CD8-positive, alpha-beta memory T cell (primary cell): Measurements from ENCODE around the gene TENM3. TPM values are rescaled to one million over a fixed set of nuclear protein-coding genes. Genes with fewer than 3 reads are reported as not detected.
A peak's percentile ranks its signal among the peaks of the same experiment; 100 is the strongest.

Experiments
- CTCF ChIA-PET: fragments of 350-600 bp; sonication (Branson Sonifier 250); formaldehyde crosslinking; loops from one replicate; lab custom pipeline; 2021; ENCODE audit warnings: antibody characterized with exemption; lab: Charles Lee
- POLR2A ChIA-PET: fragments of 350-600 bp; sonication (Branson Sonifier 250); formaldehyde crosslinking; loops from one replicate; lab custom pipeline; 2021; ENCODE audit warnings: antibody characterized with exemption; lab: Charles Lee
- DNase-seq, 5 donors: peaks; one replicate each; pipeline versions ENCODE4 v3.0.0 to v3.0.0-alpha.2; 2020 to 2022; ENCODE audit warnings: mixed read lengths in 1 of 5
- H3K27ac ChIP-seq: one replicate; pipeline ENCODE4 v1.7.0; 2013; ENCODE audit warnings: low read depth, mild to moderate bottlenecking, low read length, moderate library complexity
- H3K27me3 ChIP-seq: 2 replicates; pipeline ENCODE4 v1.7.0; 2013; ENCODE audit warnings: low read length, mild to moderate bottlenecking; ENCODE audit not compliant: insufficient read depth, poor library complexity, severe bottlenecking
- H3K36me3 ChIP-seq: 2 replicates; pipeline ENCODE4 v1.7.0; 2013; ENCODE audit warnings: mild to moderate bottlenecking, low read length, moderate library complexity; ENCODE audit not compliant: insufficient read depth
- H3K4me1 ChIP-seq: 2 replicates; pipeline ENCODE4 v1.7.0; 2013; ENCODE audit warnings: mild to moderate bottlenecking, low read length, moderate library complexity; ENCODE audit not compliant: insufficient read depth
- H3K4me3 ChIP-seq: 2 replicates; pipeline ENCODE4 v1.7.0; 2013; ENCODE audit warnings: mild to moderate bottlenecking, low read length
- H3K9me3 ChIP-seq: 2 replicates; pipeline ENCODE4 v1.7.0; 2013; ENCODE audit warnings: mild to moderate bottlenecking, low read length
- H3K27ac Mint-ChIP-seq, 8 donors: one replicate each; pipeline ENCODE4 v1.8.0; 2020 to 2021; ENCODE audit warnings: mixed read lengths in 8 of 8, mild to moderate bottlenecking in 6 of 8, inconsistent platforms in 3 of 8, moderate library complexity in 3 of 8
- H3K27me3 Mint-ChIP-seq, 2 donors: one replicate each; pipeline ENCODE4 v1.8.0; 2020 to 2021; ENCODE audit warnings: mixed read lengths in 2 of 2, mild to moderate bottlenecking in 1 of 2, moderate library complexity in 1 of 2
- H3K36me3 Mint-ChIP-seq, 3 donors: one replicate each; pipeline ENCODE4 v1.8.0; 2020 to 2021; ENCODE audit warnings: mixed read lengths in 3 of 3, inconsistent platforms in 1 of 3, mild to moderate bottlenecking in 1 of 3
- H3K4me1 Mint-ChIP-seq, 3 donors: one replicate each; pipeline ENCODE4 v1.8.0; 2020 to 2021; ENCODE audit warnings: mixed read lengths in 3 of 3, inconsistent platforms in 1 of 3, mild to moderate bottlenecking in 1 of 3
- H3K4me3 Mint-ChIP-seq, 7 donors: one replicate each; pipeline ENCODE4 v1.8.0; 2020 to 2021; ENCODE audit warnings: mixed read lengths in 7 of 7, mild to moderate bottlenecking in 6 of 7, moderate library complexity in 4 of 7, inconsistent platforms in 2 of 7
- H3K9me3 Mint-ChIP-seq, 5 donors: one replicate each; pipeline ENCODE4 v1.8.0; 2020 to 2022; ENCODE audit warnings: mixed read lengths in 5 of 5, mild to moderate bottlenecking in 3 of 5, moderate library complexity in 2 of 5, inconsistent platforms in 1 of 5
- polyA plus RNA-seq: library from polyadenylated mRNA; unstranded; fragments of 300-500 nt; fragmentation: Illumina TruSeq; gene quantifications from one replicate; pipeline ENCODE4 v1.2.3, GENCODE V29; 2021
- total RNA-seq, 2 experiments: library from RNA; stranded (reverse); gene quantifications; one replicate each; pipeline ENCODE4 v1.2.3, GENCODE V29; 2021

The TENM3 gene
- total and polyA plus RNA-seq, 3 experiments from 2014 or later = not detected

DNA sequence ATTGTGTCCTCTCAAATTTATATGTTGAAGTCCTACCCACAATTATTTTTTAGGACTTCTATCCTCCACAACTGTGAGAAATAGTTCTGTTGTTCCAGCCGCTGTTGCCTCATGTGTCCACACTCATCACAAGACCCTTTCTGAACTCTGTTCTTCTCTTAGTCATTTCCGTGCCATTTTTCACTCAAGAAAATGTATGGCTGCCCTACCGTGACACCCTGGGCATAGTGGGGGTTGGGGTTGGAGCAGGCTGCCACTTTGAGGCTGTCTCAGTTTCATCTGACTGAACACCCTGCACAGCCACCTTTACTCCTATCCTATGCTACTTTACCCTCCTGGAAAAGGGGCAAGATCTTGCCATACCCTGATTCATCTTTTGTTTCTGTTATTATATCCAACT lies 319.1 kb downstream of the TENM3 start:
- H3K27me3 ChIP-seq = no peaks in the 10 kb centered on the region
- peak overlapping the region in 1 of 8 donors; percentile 83 for H3K27ac Mint-ChIP-seq
- no peak overlapping the region for H3K4me3 ChIP-seq
- no peaks in the 10 kb centered on the region for H3K4me1 ChIP-seq
- ChIA-PET POLR2A (no interaction called here), CTCF (no interaction called here)
- no peaks in the 10 kb centered on the region for H3K36me3 Mint-ChIP-seq
- H3K27ac ChIP-seq = no peak overlapping the region
- DNase-seq = no peak
- H3K9me3 ChIP-seq = no peaks in the 10 kb centered on the region
- H3K4me3 Mint-ChIP-seq = no peak overlapping the region
- no peaks in the 10 kb centered on the region for H3K36me3 ChIP-seq
- H3K27me3 Mint-ChIP-seq = peaks cover 10 to 28% of the 10 kb centered on the region in 2 donors
- H3K9me3 Mint-ChIP-seq = peaks cover 0 to 2% (median 0%) of the 10 kb centered on the region in 5 donors
- H3K4me1 Mint-ChIP-seq = no peaks in the 10 kb centered on the region

DNA sequence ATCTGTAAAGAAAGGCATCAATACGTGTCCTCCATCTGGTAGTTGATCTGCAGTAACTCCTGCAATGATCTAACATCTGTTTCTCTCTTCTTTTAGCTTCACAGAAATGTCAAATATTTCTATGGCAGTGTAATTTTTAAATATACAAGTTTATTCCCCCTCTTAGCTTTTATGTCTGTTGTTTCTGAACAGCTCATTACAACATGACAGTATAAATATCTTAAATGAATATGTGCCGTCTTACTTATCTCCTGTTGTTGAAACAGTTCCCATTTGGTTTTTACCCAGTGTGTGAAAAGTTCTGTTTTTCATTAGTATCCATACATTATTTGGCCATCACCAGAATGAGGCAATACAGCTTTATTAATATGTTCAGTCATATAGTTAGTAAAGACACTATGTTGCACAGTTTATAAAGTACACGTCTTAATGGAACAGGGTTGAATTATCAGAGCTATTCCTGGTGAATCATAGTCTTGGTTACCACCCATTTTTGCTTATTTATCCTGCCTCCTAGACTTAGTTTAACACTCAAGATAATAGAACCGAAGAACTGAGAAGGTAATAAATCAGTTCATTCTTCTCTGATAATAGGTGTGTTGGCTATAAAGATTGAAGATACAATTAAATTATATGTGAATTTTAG lies 321.6 kb downstream of the TENM3 start:
- H3K4me1 ChIP-seq = no peaks in the 10 kb centered on the region
- Mint-ChIP-seq H3K4me3 (no peak overlapping the region), H3K9me3 (peaks cover 0 to 2% (median 0%) of the 10 kb centered on the region in 5 donors), H3K36me3 (no peaks in the 10 kb centered on the region), H3K4me1 (no peaks in the 10 kb centered on the region), H3K27me3 (peaks cover 10 to 26% of the 10 kb centered on the region in 2 donors), H3K27ac (no peak overlapping the region)
- ChIA-PET POLR2A (no interaction called here), CTCF (no interaction called here)
- H3K9me3 ChIP-seq = no peaks in the 10 kb centered on the region
- no peak overlapping the region for H3K27ac ChIP-seq
- H3K4me3 ChIP-seq = no peak overlapping the region
- H3K36me3 ChIP-seq = no peaks in the 10 kb centered on the region
- no peak for DNase-seq
- H3K27me3 ChIP-seq = no peaks in the 10 kb centered on the region

DNA sequence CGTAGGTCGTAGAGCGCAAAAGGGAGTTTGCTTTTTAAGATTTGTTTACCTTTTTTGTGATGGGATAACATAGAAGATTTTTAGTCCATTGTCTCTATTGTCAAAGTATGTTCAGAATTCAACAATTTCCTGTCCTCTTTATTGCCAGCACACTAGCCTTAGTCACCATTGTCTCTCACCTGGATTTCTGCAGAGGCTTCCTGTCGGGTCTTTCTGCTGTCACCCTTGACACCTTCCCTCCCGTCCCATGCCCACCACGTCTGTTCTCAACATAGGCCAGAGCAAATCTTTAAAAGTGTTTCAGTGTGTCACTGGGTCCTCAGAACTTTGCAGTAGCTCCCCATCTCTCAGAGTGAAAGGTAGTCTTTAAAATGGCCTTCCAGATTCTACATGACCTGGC lies 323.9 kb downstream of the TENM3 start:
- Histone ChIP-seq H3K27me3 (no peaks in the 10 kb centered on the region), H3K4me3 (no peak overlapping the region), H3K4me1 (no peaks in the 10 kb centered on the region), H3K9me3 (no peaks in the 10 kb centered on the region), H3K36me3 (no peaks in the 10 kb centered on the region), H3K27ac (no peak overlapping the region)
- ChIA-PET CTCF (no interaction called here), POLR2A (no interaction called here)
- Mint-ChIP-seq H3K4me3 (no peak overlapping the region), H3K9me3 (peaks cover 0 to 2% (median 0%) of the 10 kb centered on the region in 5 donors), H3K36me3 (no peaks in the 10 kb centered on the region), H3K27me3 (peaks cover 7 to 20% of the 10 kb centered on the region in 2 donors), H3K4me1 (no peaks in the 10 kb centered on the region), H3K27ac (no peak overlapping the region)
- DNase-seq = no peak

GRCh38 chr4:182569561-182569960 lies 326.4 kb downstream of the TENM3 start:
- POLR2A ChIA-PET = no interaction called here
- no peaks in the 10 kb centered on the region for H3K4me1 ChIP-seq
- H3K36me3 Mint-ChIP-seq = no peaks in the 10 kb centered on the region
- peaks cover under 1 to 12% of the 10 kb centered on the region in 2 donors for H3K27me3 Mint-ChIP-seq
- no peaks in the 10 kb centered on the region for H3K4me1 Mint-ChIP-seq
- no peaks in the 10 kb centered on the region for H3K27me3 ChIP-seq
- no peak overlapping the region for H3K27ac ChIP-seq
- DNase-seq = no peak
- no peak overlapping the region for H3K4me3 ChIP-seq
- H3K9me3 ChIP-seq = no peaks in the 10 kb centered on the region
- H3K36me3 ChIP-seq = no peaks in the 10 kb centered on the region
- CTCF ChIA-PET = no interaction called here
- no peak overlapping the region for H3K27ac Mint-ChIP-seq
- no peak overlapping the region for H3K4me3 Mint-ChIP-seq
- H3K9me3 Mint-ChIP-seq = peaks cover 0 to 2% (median 0%) of the 10 kb centered on the region in 5 donors

DNA sequence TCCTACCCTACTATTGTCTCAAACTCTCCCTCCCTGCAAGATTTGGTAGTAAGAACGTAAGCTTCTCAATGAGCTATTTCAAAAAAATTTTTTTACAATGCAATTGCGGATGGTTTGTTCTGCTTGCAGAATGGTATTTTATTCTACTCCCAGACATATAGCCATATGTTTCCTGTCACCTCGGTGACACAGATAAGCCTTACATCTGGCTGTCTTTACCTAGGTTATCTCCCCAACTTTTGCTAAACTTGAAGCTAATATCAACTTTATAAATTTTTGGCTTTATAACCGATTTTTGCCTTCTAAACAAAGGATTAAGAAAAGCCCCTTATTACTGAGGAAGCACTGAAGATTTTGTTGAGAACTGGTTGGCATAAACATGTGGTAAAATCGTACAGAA lies 331.5 kb downstream of the TENM3 start:
- no peaks in the 10 kb centered on the region for H3K4me1 ChIP-seq
- no peak overlapping the region for H3K4me3 ChIP-seq
- CTCF ChIA-PET = no interaction called here
- H3K36me3 ChIP-seq = no peaks in the 10 kb centered on the region
- Mint-ChIP-seq H3K36me3 (no peaks in the 10 kb centered on the region), H3K27me3 (peaks cover 1 to 4% of the 10 kb centered on the region in 2 donors), H3K4me1 (no peaks in the 10 kb centered on the region), H3K4me3 (no peak overlapping the region), H3K9me3 (no peaks in the 10 kb centered on the region), H3K27ac (no peak overlapping the region)
- no peak overlapping the region for H3K27ac ChIP-seq
- no peak for DNase-seq
- H3K27me3 ChIP-seq = no peaks in the 10 kb centered on the region
- POLR2A ChIA-PET = no interaction called here
- H3K9me3 ChIP-seq = no peaks in the 10 kb centered on the region

GRCh38 chr4:182575225-182575624 lies 332.0 kb downstream of the TENM3 start:
- Mint-ChIP-seq H3K36me3 (no peaks in the 10 kb centered on the region), H3K27ac (no peak overlapping the region)
- CTCF ChIA-PET = no interaction called here

GRCh38 chr4:182576601-182577289 lies 333.5 kb downstream of the TENM3 start:
- no peaks in the 10 kb centered on the region for H3K4me1 Mint-ChIP-seq
- peaks cover 0 to 1% of the 10 kb centered on the region in 2 donors for H3K27me3 Mint-ChIP-seq
- Histone ChIP-seq H3K4me3 (no peak overlapping the region), H3K27ac (no peak overlapping the region), H3K36me3 (no peaks in the 10 kb centered on the region), H3K9me3 (no peaks in the 10 kb centered on the region), H3K27me3 (no peaks in the 10 kb centered on the region), H3K4me1 (no peaks in the 10 kb centered on the region)
- no peaks in the 10 kb centered on the region for H3K9me3 Mint-ChIP-seq
- no peak overlapping the region for H3K27ac Mint-ChIP-seq
- H3K36me3 Mint-ChIP-seq = no peaks in the 10 kb centered on the region
- POLR2A ChIA-PET = no interaction called here
- no peak overlapping the region for H3K4me3 Mint-ChIP-seq
- no peak for DNase-seq
- CTCF ChIA-PET = no interaction called here

More at GRCh38 chr4:182575225-182575624, 332.0 kb downstream of the TENM3 start:
- no peaks in the 10 kb centered on the region for H3K4me1 Mint-ChIP-seq
- Histone ChIP-seq H3K36me3 (no peaks in the 10 kb centered on the region), H3K4me3 (no peak overlapping the region), H3K27ac (no peak overlapping the region), H3K9me3 (no peaks in the 10 kb centered on the region), H3K27me3 (no peaks in the 10 kb centered on the region), H3K4me1 (no peaks in the 10 kb centered on the region)
- no peak for DNase-seq
- POLR2A ChIA-PET = no interaction called here
- H3K4me3 Mint-ChIP-seq = no peak overlapping the region
- no peaks in the 10 kb centered on the region for H3K9me3 Mint-ChIP-seq
- H3K27me3 Mint-ChIP-seq = peaks cover under 1 to 1% of the 10 kb centered on the region in 2 donors

GRCh38 chr4:182577411-182577810 lies 334.2 kb downstream of the TENM3 start:
- no peaks in the 10 kb centered on the region for H3K36me3 Mint-ChIP-seq

More at GRCh38 chr4:182577411-182577810, 334.2 kb downstream of the TENM3 start:
- Mint-ChIP-seq H3K9me3 (no peaks in the 10 kb centered on the region), H3K4me3 (no peak overlapping the region), H3K27me3 (peaks cover 1 to 5% of the 10 kb centered on the region in 2 donors), H3K27ac (no peak overlapping the region), H3K4me1 (no peaks in the 10 kb centered on the region)
- DNase-seq = no peak
- Histone ChIP-seq H3K4me3 (no peak overlapping the region), H3K9me3 (no peaks in the 10 kb centered on the region), H3K27me3 (no peaks in the 10 kb centered on the region), H3K4me1 (no peaks in the 10 kb centered on the region), H3K36me3 (no peaks in the 10 kb centered on the region), H3K27ac (no peak overlapping the region)
- CTCF ChIA-PET = no interaction called here
- POLR2A ChIA-PET = no interaction called here
